Endothelial cell of umbilical vein (primary cell): ENCODE data around the gene GGACT. TPM values are rescaled to one million over a fixed set of nuclear protein-coding genes. Genes with fewer than 3 reads are reported as not detected.

ENCODE experiments used
- BruUV-seq: library from RNA; stranded (reverse); fragments of 400-500 nt; replicated peaks from 2 replicates; lab custom pipeline; 2021; lab: Mats Ljungman, UMichigan
- CTCF ChIA-PET: fragments of 300-600, 350-600 bp; sonication (Branson Sonifier 250); formaldehyde crosslinking; loops from one replicate; lab custom pipeline; 2021; ENCODE audit warnings: antibody characterized with exemption, inconsistent platforms; lab: Charles Lee
- POLR2A ChIA-PET: fragments of 300-600, 350-600 bp; sonication (Branson Sonifier 250); formaldehyde crosslinking; loops from one replicate; lab custom pipeline; 2021; ENCODE audit warnings: antibody characterized with exemption, inconsistent platforms; lab: Charles Lee
- DNase-seq: peaks from one replicate; pipeline ENCODE4 v3.0.0-alpha.2; 2011; ENCODE audit warnings: low read depth, low spot score
- FAIRE-seq: peaks from 2 replicates; lab custom pipeline; 2011; peaks lifted over from hg19 to GRCh38; lab: Jason Lieb, UNC
- H2AFZ ChIP-seq: 2 replicates; pipeline ENCODE4 v1.6.0; 2012; ENCODE audit warnings: low read depth, low read length, control low read depth, inconsistent platforms
- H3K27ac ChIP-seq: 2 replicates; pipeline ENCODE4 v1.5.1; 2011; ENCODE audit warnings: low read depth, mild to moderate bottlenecking, control low read depth, low read length, moderate library complexity; ENCODE audit not compliant: insufficient read depth
- H3K27me3 ChIP-seq, 2 experiments: 2 replicates each; pipeline versions ENCODE4 v1.6.0 to v1.6.1; 2011; ENCODE audit warnings: low read length in 2 of 2, mixed read lengths in 1 of 2; ENCODE audit not compliant: control insufficient read depth in 2 of 2, insufficient read depth in 2 of 2
- H3K36me3 ChIP-seq, 2 experiments: 2 replicates in 1 of 2; 3 replicates in 1 of 2; pipeline ENCODE4 v1.5.1; 2011; ENCODE audit warnings: low read length in 2 of 2, mild to moderate bottlenecking in 1 of 2, moderate library complexity in 1 of 2; ENCODE audit not compliant: control insufficient read depth in 2 of 2, insufficient read depth in 2 of 2; ENCODE audit errors: extremely low read depth in 1 of 2
- H3K4me1 ChIP-seq: 3 replicates; pipeline ENCODE4 v1.5.1; 2011; ENCODE audit warnings: mild to moderate bottlenecking, low read length; ENCODE audit not compliant: control insufficient read depth, insufficient read depth; ENCODE audit errors: extremely low read depth
- H3K4me2 ChIP-seq: 2 replicates; pipeline ENCODE4 v1.6.1; 2011; ENCODE audit warnings: low read length, control low read depth, mixed read lengths; ENCODE audit not compliant: insufficient read depth
- H3K4me3 ChIP-seq, 3 experiments: fragments of 200-600 bp in 1 of 3; sonication (generic), shearing (Covaris generic) in 1 of 3; replicated peaks in 1 of 3; 2 replicates each; pipeline ENCODE4 v1.5.1; 2011 to 2016; ENCODE audit warnings: control low read depth in 3 of 3, low read length in 3 of 3, mild to moderate bottlenecking in 2 of 3, inconsistent platforms in 1 of 3, low read depth in 1 of 3, moderate library complexity in 1 of 3; ENCODE audit not compliant: insufficient read depth in 1 of 3
- H3K79me2 ChIP-seq: 2 replicates; pipeline ENCODE4 v1.6.0; 2012; ENCODE audit warnings: low read length, inconsistent platforms; ENCODE audit not compliant: control insufficient read depth, insufficient read depth
- H3K9ac ChIP-seq: replicated peaks from 2 replicates; pipeline ENCODE3; 2011; ENCODE audit warnings: low read length, control low read depth; ENCODE audit not compliant: insufficient read depth; ENCODE audit errors: extremely low read depth
- H3K9me1 ChIP-seq: replicated peaks from 3 replicates; pipeline ENCODE4 v1.6.0; 2011; ENCODE audit warnings: mild to moderate bottlenecking, low read length; ENCODE audit not compliant: control insufficient read depth, insufficient read depth; ENCODE audit errors: extremely low read depth
- H3K9me3 ChIP-seq: replicated peaks from 2 replicates; pipeline ENCODE4 v1.5.1; 2012; ENCODE audit warnings: low read length, inconsistent platforms; ENCODE audit not compliant: control insufficient read depth, insufficient read depth
- H4K20me1 ChIP-seq: replicated peaks from 2 replicates; pipeline ENCODE3; 2011; ENCODE audit warnings: mild to moderate bottlenecking, low read length; ENCODE audit not compliant: control insufficient read depth, insufficient read depth; ENCODE audit errors: extremely low read depth
- CTCF ChIP-seq, 2 donors: IDR thresholded peaks; 1 replicate in 1 of 2; 2 replicates in 1 of 2; pipeline ENCODE4 v1.5.1; 2011; ENCODE audit warnings: low read length in 2 of 2, mild to moderate bottlenecking in 2 of 2, moderate library complexity in 2 of 2, control low read depth in 1 of 2, inconsistent platforms in 1 of 2, low read depth in 1 of 2; ENCODE audit not compliant: insufficient read depth in 1 of 2; ENCODE audit errors: extremely low read depth in 1 of 2
- EZH2 ChIP-seq: IDR thresholded peaks from 2 replicates; pipeline ENCODE4 v1.6.1; 2012; ENCODE audit warnings: borderline replicate concordance, low read depth, mild to moderate bottlenecking, moderate library complexity, low read length, inconsistent platforms; ENCODE audit not compliant: severe bottlenecking
- FOS ChIP-seq: IDR thresholded peaks from 2 replicates; pipeline ENCODE4 v1.6.1; 2011; ENCODE audit warnings: mild to moderate bottlenecking, low read length, moderate library complexity, borderline replicate concordance; ENCODE audit not compliant: insufficient read depth
- GATA2 ChIP-seq: IDR thresholded peaks from 2 replicates; pipeline ENCODE4 v1.7.0; 2011; ENCODE audit warnings: low read depth, mild to moderate bottlenecking, moderate library complexity, mixed read lengths, low read length; ENCODE audit not compliant: insufficient read length, insufficient read depth
- JUN ChIP-seq: IDR thresholded peaks from 2 replicates; pipeline ENCODE4 v1.6.1; 2011; ENCODE audit warnings: borderline replicate concordance, low read depth; ENCODE audit not compliant: insufficient read length, insufficient read depth
- MYC ChIP-seq: IDR thresholded peaks from one replicate; pipeline ENCODE4 v1.6.1; 2011; ENCODE audit warnings: mild to moderate bottlenecking, low read depth, low read length
- POLR2A ChIP-seq: IDR thresholded peaks from 2 replicates; pipeline ENCODE4 v1.6.1; 2012; ENCODE audit warnings: low read depth, mild to moderate bottlenecking, control low read depth, low read length
- POLR2AphosphoS5 ChIP-seq: IDR thresholded peaks from 2 replicates; pipeline ENCODE4 v1.6.1; 2012; ENCODE audit warnings: low read depth, mild to moderate bottlenecking, control low read depth, low read length, moderate library complexity; ENCODE audit not compliant: insufficient read depth
- dilution Hi-C: fragments of 300-500 bp; cut with MboI; formaldehyde crosslinking; loops from one replicate; pipeline ENCODE4 v1.15.0; 2019; ENCODE audit warnings: low sequenced_read_pairs; ENCODE audit not compliant: extremely low pct_ligation_motif_present
- intact Hi-C: fragments of 100-400 bp; cut with micrococcal nuclease; formaldehyde crosslinking; loops from one replicate; pipeline ENCODE4 v1.10.0; 2022
- polyA plus RNA-seq, 4 experiments: library from polyadenylated mRNA; depleted of rRNA in 3 of 4; stranded (reverse) in 3 of 4; unstranded in 1 of 4; fragments of >200 nt; gene quantifications; 2 replicates each; pipeline versions ENCODE4 v1.2.1 to v1.2.3, GENCODE V29; 2011 to 2012; ENCODE audit warnings: missing spikeins in 1 of 4
- total RNA-seq: library from RNA; stranded (reverse); gene quantifications from 2 replicates; pipeline ENCODE4 v1.2.3, GENCODE V29; 2021
- TF ChIP-seq, protein P1 (sequence below): IDR thresholded peaks from 2 replicates; pipeline ENCODE4 v1.6.1; 2011; ENCODE audit not compliant: insufficient read depth, insufficient read length

The GGACT gene
- total and polyA plus RNA-seq, 2 donors (not counting 3 experiments of a cell fraction or from before 2014, with no cell fraction given), result 2.5 to 6.5 TPM

GRCh38 chr13:100520936-100521850 is 67.4 kb downstream of the GGACT start:
- CTCF ChIA-PET, result no interaction called here
- BruUV-seq, result no TSS peak
- FAIRE-seq, result no peak

More at GRCh38 chr13:100520936-100521850, 67.4 kb downstream of the GGACT start:
- H3K4me3 ChIP-seq, result no peak overlapping the region
- no peak for DNase-seq
- H4K20me1 ChIP-seq, result no peaks in the 10 kb centered on the region
- intact Hi-C loops, result no loop called here
- POLR2A ChIA-PET, result no interaction called here
- H3K79me2 ChIP-seq, result no peaks in the 10 kb centered on the region
- no peak overlapping the region for H3K9ac ChIP-seq
- no peaks in the 10 kb centered on the region for H3K9me1 ChIP-seq
- dilution Hi-C loops, result no loop called here
- H2AFZ ChIP-seq, result no peak overlapping the region
- H3K4me2 ChIP-seq, result no peak overlapping the region
- no peaks in the 10 kb centered on the region for H3K36me3 ChIP-seq
- no peaks in the 10 kb centered on the region for H3K4me1 ChIP-seq
- H3K9me3 ChIP-seq, result no peaks in the 10 kb centered on the region
- H3K27me3 ChIP-seq, result no peaks in the 10 kb centered on the region
- TF ChIP-seq EZH2 (no peak), MYC (no peak), POLR2A (no peak), FOS (no peak), CTCF (IDR thresholded peaks at IDR 0.05; ENCODE audit: extremely low read depth in 1 of 2, insufficient read depth in 1 of 2, low read depth in 1 of 2, low read length in 2 of 2) (no peak), GATA2 (no peak), POLR2AphosphoS5 (no peak), JUN (no peak)
- TF ChIP-seq, protein P1, sequence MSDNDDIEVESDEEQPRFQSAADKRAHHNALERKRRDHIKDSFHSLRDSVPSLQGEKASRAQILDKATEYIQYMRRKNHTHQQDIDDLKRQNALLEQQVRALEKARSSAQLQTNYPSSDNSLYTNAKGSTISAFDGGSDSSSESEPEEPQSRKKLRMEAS, result no peak
- no peak overlapping the region for H3K27ac ChIP-seq
